B cell (primary cell): ENCODE data around the gene NPAS3. TPM values are rescaled to one million over a fixed set of nuclear protein-coding genes. Genes with fewer than 3 reads are reported as not detected.

ENCODE experiments used
- ATAC-seq: fragments of 200-7000 bp; cut with Tn5 transposase; one replicate; pipeline ENCODE4 v1.10.0; 2021; ENCODE audit warnings: low read depth, mild to moderate bottlenecking, moderate number of reproducible peaks, moderate library complexity
- CTCF ChIA-PET: fragments of 350-600 bp; sonication (Branson Sonifier 250); formaldehyde crosslinking; loops from one replicate; lab custom pipeline; 2021; ENCODE audit warnings: antibody characterized with exemption, inconsistent platforms; lab: Charles Lee
- POLR2A ChIA-PET: fragments of 350-600 bp; sonication (Branson Sonifier 250); formaldehyde crosslinking; loops from one replicate; lab custom pipeline; 2021; ENCODE audit warnings: antibody characterized with exemption; lab: Charles Lee
- DNase-seq: peaks from one replicate; pipeline ENCODE4 v3.0.0; 2013
- H2AFZ ChIP-seq: 2 replicates; pipeline ENCODE4 v1.6.1; 2012; ENCODE audit warnings: mild to moderate bottlenecking, low read depth, low read length; ENCODE audit not compliant: insufficient read depth, poor library complexity, severe bottlenecking
- H3K27ac ChIP-seq, 2 donors: 1 replicate in 1 of 2; 2 replicates in 1 of 2; pipeline ENCODE4 v1.5.1; 2012 to 2013; ENCODE audit warnings: low read length in 2 of 2, mild to moderate bottlenecking in 2 of 2, moderate library complexity in 1 of 2
- H3K27me3 ChIP-seq, 4 experiments: fragments of 200-600 bp in 1 of 4; sonication (generic) in 1 of 4; replicated peaks in 1 of 4; 1 replicate in 2 of 4; 2 replicates in 2 of 4; pipeline versions ENCODE4 v1.6.1 to v1.7.0; 2013 to 2016; ENCODE audit warnings: low read length in 3 of 4, mild to moderate bottlenecking in 2 of 4, mixed read lengths in 1 of 4, moderate library complexity in 1 of 4; ENCODE audit not compliant: insufficient read depth in 4 of 4, control insufficient read depth in 3 of 4; ENCODE audit errors: control extremely low read depth in 1 of 4
- H3K36me3 ChIP-seq, 2 experiments: replicated peaks in 1 of 2; 1 replicate in 1 of 2; 2 replicates in 1 of 2; pipeline versions ENCODE4 v1.6.1 to v1.7.1; 2013; ENCODE audit warnings: low read length in 1 of 2; ENCODE audit not compliant: insufficient read depth in 2 of 2, control insufficient read depth in 1 of 2; ENCODE audit errors: control extremely low read depth in 1 of 2, extremely low read depth in 1 of 2
- H3K4me1 ChIP-seq, 2 donors: fragments of 200-600 bp in 1 of 2; sonication (generic) in 1 of 2; 1 replicate in 1 of 2; 2 replicates in 1 of 2; pipeline versions ENCODE4 v1.5.1 to v1.6.1; 2013 to 2017; ENCODE audit warnings: low read length in 2 of 2; ENCODE audit not compliant: control insufficient read depth in 2 of 2, insufficient read depth in 2 of 2
- H3K4me2 ChIP-seq: replicated peaks from 2 replicates; pipeline ENCODE3; 2012; ENCODE audit warnings: mild to moderate bottlenecking, low read depth, low read length; ENCODE audit not compliant: poor library complexity, severe bottlenecking
- H3K4me3 ChIP-seq, 5 experiments: fragments of 200-600 bp in 1 of 5; sonication (generic) in 1 of 5; 1 replicate in 3 of 5; 2 replicates in 2 of 5; pipeline versions ENCODE4 v1.5.1 to v1.7.0; 2011 to 2016; ENCODE audit warnings: low read length in 4 of 5, mild to moderate bottlenecking in 4 of 5, low read depth in 2 of 5, control low read depth in 1 of 5, moderate library complexity in 1 of 5; ENCODE audit not compliant: insufficient read depth in 1 of 5; ENCODE audit errors: control extremely low read depth in 1 of 5, extremely low read depth in 1 of 5
- H3K79me2 ChIP-seq: fragments of 200-600 bp; sonication (generic); one replicate; pipeline ENCODE4 v1.6.0; 2016; ENCODE audit warnings: low read length; ENCODE audit not compliant: control insufficient read depth, insufficient read depth
- H3K9ac ChIP-seq: fragments of 200-600 bp; sonication (generic); 2 replicates; pipeline ENCODE4 v1.6.1; 2017; ENCODE audit warnings: mild to moderate bottlenecking, low read length, moderate library complexity
- H3K9me3 ChIP-seq, 3 donors: one replicate each; pipeline versions ENCODE4 v1.6.1 to v1.7.1; 2013; ENCODE audit warnings: low read length in 2 of 3; ENCODE audit not compliant: control insufficient read depth in 2 of 3, insufficient read depth in 1 of 3; ENCODE audit errors: control extremely low read depth in 1 of 3
- H4K20me1 ChIP-seq: 2 replicates; pipeline ENCODE4 v1.6.0; 2012; ENCODE audit warnings: mild to moderate bottlenecking, low read length; ENCODE audit not compliant: insufficient read depth, control insufficient read depth, poor library complexity, severe bottlenecking
- H3K27ac Mint-ChIP-seq: one replicate; pipeline ENCODE4 v1.8.0; 2021; ENCODE audit warnings: mixed read lengths
- H3K27me3 Mint-ChIP-seq: one replicate; pipeline ENCODE4 v1.8.0; 2021; ENCODE audit warnings: mixed read lengths
- H3K4me1 Mint-ChIP-seq: one replicate; pipeline ENCODE4 v1.8.0; 2021; ENCODE audit warnings: mixed read lengths
- H3K4me3 Mint-ChIP-seq: one replicate; pipeline ENCODE4 v1.8.0; 2021; ENCODE audit warnings: mixed read lengths
- H3K9me3 Mint-ChIP-seq: one replicate; pipeline ENCODE4 v1.8.0; 2022; ENCODE audit warnings: mixed read lengths; ENCODE audit not compliant: insufficient read depth
- EZH2 ChIP-seq: IDR thresholded peaks from 2 replicates; pipeline ENCODE4 v1.6.1; 2012; ENCODE audit warnings: borderline replicate concordance, low read depth, mild to moderate bottlenecking, moderate library complexity, low read length; ENCODE audit not compliant: insufficient read depth, poor library complexity, severe bottlenecking
- WGBS: methylation state at CpG from one replicate; pipeline ENCODE4 v1.1.5; 2013; ENCODE audit warnings: missing lambda C conversion rate; ENCODE audit not compliant: insufficient coverage; 5-methylcytosine and 5-hydroxymethylcytosine counted together
- intact Hi-C: fragments of 100-400 bp; cut with micrococcal nuclease; formaldehyde crosslinking; loops from one replicate; pipeline ENCODE4 v1.10.0; 2022
- polyA plus RNA-seq: library from polyadenylated mRNA; depleted of rRNA; stranded (reverse); fragments of >200 nt; gene quantifications from 2 replicates; pipeline ENCODE4 v1.2.3, GENCODE V29; 2012
- total RNA-seq, 2 donors: library from RNA; stranded (reverse); fragments of 120-200 nt in 1 of 2; gene quantifications; 1 replicate in 1 of 2; 2 replicates in 1 of 2; pipeline versions ENCODE4 v1.2.3 to v1.2.4, GENCODE V29; 2013 to 2022
- TF ChIP-seq, protein P1 (sequence below): fragments of 200-600 bp; IDR thresholded peaks from one replicate; pipeline ENCODE4 v1.8.0; 2022; ENCODE audit warnings: antibody characterized with exemption, mild to moderate bottlenecking

The NPAS3 gene
- total and polyA plus RNA-seq, 2 donors (not counting 1 experiment from before 2014, with no cell fraction given), result not detected

DNA sequence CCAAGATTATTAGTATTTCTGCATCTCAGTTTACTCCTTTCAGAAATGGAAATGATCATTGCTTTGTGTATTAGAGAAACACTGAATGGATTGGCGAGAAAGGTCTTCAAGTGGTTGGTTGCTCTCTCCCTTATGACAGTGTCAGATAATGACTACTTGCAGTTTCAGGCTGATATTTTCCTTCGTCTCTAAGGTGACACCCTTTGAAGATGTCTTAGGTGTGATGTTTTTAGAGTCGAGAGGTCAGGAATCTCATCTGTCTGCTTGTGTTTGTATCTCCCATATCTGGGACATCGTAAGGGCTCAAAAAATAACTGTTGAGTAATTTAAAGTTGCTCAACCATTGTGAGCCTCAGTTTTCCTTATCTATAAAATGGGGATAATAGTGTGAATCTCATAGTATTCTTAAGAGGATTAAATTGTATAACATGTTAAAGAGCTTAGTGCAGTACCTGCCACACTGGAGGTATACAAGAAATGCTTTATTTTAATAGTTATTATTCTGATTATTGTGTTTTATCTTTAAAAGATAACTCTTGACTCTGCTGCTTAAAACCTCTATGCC lies 40.1 kb downstream of the NPAS3 start:
- CTCF ChIA-PET, result no interaction called here

DNA sequence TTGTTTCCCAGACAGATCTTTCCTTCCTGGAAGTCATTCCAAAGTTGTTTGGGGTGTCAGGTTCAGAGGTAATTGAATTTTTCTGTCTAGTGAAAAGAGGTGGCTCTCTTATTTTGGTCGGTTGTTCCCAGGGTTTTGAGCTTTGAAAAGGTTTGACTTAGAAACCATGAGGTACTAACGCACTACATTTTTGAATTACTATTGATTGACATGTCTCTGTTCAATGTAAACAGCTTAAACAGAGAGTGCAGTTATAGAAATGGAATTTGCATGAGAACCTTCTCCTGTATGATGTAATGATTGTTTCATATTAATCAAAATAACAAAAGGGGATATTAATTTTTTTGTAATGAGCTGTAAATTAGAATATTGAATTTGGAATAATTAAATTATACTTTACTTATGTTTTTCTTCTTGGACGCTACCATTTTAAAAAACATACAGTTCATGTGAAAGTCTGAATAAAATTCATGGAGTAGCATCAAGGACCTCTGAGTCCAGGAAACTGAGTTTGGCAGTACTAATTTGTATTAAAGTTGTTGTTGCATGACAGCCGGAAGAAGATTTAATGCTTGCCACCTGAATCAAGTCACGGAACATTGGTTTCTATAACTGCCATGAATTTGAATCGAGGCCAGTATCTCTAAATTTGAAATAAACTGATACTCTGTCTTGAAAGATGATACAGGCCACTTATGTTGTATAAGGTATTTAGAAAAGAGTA lies 41.7 kb downstream of the NPAS3 start:
- H3K4me3 ChIP-seq, result no peak overlapping the region
- CTCF ChIA-PET, result no interaction called here

More for the DNA sequence above, 40.1 kb downstream of the NPAS3 start:
- DNase-seq (no peak), ATAC-seq (no peak)
- intact Hi-C loops, result no loop called here
- H3K9ac ChIP-seq, result no peak overlapping the region
- no peaks in the 10 kb centered on the region for H3K9me3 Mint-ChIP-seq
- WGBS, result 93% methylated on average over 3 of the region's 4 CpGs
- no peak overlapping the region for H3K27ac Mint-ChIP-seq
- H3K27ac ChIP-seq, result no peak overlapping the region
- TF ChIP-seq, protein P1, sequence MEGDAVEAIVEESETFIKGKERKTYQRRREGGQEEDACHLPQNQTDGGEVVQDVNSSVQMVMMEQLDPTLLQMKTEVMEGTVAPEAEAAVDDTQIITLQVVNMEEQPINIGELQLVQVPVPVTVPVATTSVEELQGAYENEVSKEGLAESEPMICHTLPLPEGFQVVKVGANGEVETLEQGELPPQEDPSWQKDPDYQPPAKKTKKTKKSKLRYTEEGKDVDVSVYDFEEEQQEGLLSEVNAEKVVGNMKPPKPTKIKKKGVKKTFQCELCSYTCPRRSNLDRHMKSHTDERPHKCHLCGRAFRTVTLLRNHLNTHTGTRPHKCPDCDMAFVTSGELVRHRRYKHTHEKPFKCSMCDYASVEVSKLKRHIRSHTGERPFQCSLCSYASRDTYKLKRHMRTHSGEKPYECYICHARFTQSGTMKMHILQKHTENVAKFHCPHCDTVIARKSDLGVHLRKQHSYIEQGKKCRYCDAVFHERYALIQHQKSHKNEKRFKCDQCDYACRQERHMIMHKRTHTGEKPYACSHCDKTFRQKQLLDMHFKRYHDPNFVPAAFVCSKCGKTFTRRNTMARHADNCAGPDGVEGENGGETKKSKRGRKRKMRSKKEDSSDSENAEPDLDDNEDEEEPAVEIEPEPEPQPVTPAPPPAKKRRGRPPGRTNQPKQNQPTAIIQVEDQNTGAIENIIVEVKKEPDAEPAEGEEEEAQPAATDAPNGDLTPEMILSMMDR, result no peak
- TF ChIP-seq EZH2, result no peak
- H3K4me1 Mint-ChIP-seq, result no peaks in the 10 kb centered on the region
- POLR2A ChIA-PET, result no interaction called here
- H3K27me3 Mint-ChIP-seq, result no peaks in the 10 kb centered on the region
- no peak overlapping the region for H3K4me3 Mint-ChIP-seq
- no peaks in the 10 kb centered on the region for H3K79me2 ChIP-seq
- H3K4me3 ChIP-seq, result no peak overlapping the region
- H3K9me3 ChIP-seq, result no peaks in the 10 kb centered on the region
- H3K27me3 ChIP-seq, result no peaks in the 10 kb centered on the region
- no peaks in the 10 kb centered on the region for H3K36me3 ChIP-seq
- H3K4me1 ChIP-seq, result no peaks in the 10 kb centered on the region
- no peak overlapping the region for H3K4me2 ChIP-seq
- no peaks in the 10 kb centered on the region for H4K20me1 ChIP-seq
- no peak overlapping the region for H2AFZ ChIP-seq

More for the DNA sequence above, 41.7 kb downstream of the NPAS3 start:
- intact Hi-C loops, result no loop called here
- Histone ChIP-seq H4K20me1 (no peaks in the 10 kb centered on the region), H3K27me3 (no peaks in the 10 kb centered on the region), H3K4me2 (no peak overlapping the region), H3K9ac (no peak overlapping the region), H3K4me1 (no peaks in the 10 kb centered on the region), H3K79me2 (no peaks in the 10 kb centered on the region), H3K27ac (no peak overlapping the region), H2AFZ (no peak overlapping the region), H3K9me3 (no peaks in the 10 kb centered on the region), H3K36me3 (no peaks in the 10 kb centered on the region)
- ATAC-seq, result no peak
- Mint-ChIP-seq H3K27ac (no peak overlapping the region), H3K27me3 (no peaks in the 10 kb centered on the region), H3K9me3 (no peaks in the 10 kb centered on the region), H3K4me1 (no peaks in the 10 kb centered on the region), H3K4me3 (no peak overlapping the region)
- TF ChIP-seq, protein P1, result no peak
- no peak for TF ChIP-seq EZH2
- DNase-seq, result no peak
- WGBS, result 93% methylated on average over 4 of the region's 6 CpGs
- POLR2A ChIA-PET, result no interaction called here
